Neural cell (in vitro differentiated cells): ENCODE measurements around the gene ROBO1. TPM values are rescaled to one million over a fixed set of nuclear protein-coding genes. Genes with fewer than 3 reads are reported as not detected.

Experiments
- H2AFZ ChIP-seq: fragments of 200-600, 300-800 bp; sonication (generic), shearing (Covaris generic); 2 replicates; pipeline ENCODE4 v1.6.0; 2014; ENCODE audit warnings: low read depth, mild to moderate bottlenecking, antibody characterized with exemption, low read length, moderate library complexity
- H3F3A ChIP-seq: fragments of 200-600 bp; shearing (Covaris generic); 2 replicates; pipeline ENCODE4 v1.6.1; 2016; ENCODE audit warnings: mild to moderate bottlenecking, moderate library complexity, mixed read lengths, antibody characterized with exemption, low read length; ENCODE audit not compliant: insufficient read depth, poor library complexity, severe bottlenecking
- H3K27ac ChIP-seq: fragments of 200-600, 300-800 bp; sonication (generic), shearing (Covaris generic); 2 replicates; pipeline ENCODE4 v1.5.1; 2014; ENCODE audit warnings: mild to moderate bottlenecking, low read length, moderate library complexity
- H3K27me3 ChIP-seq: fragments of 300-800, 200-600 bp; sonication (generic), shearing (Covaris generic); 2 replicates; pipeline ENCODE4 v1.6.0; 2014; ENCODE audit warnings: mild to moderate bottlenecking, low read depth, low read length, moderate library complexity; ENCODE audit not compliant: insufficient read depth
- H3K36me3 ChIP-seq: fragments of 300-800, 200-600 bp; sonication (generic), shearing (Covaris generic); 2 replicates; pipeline ENCODE4 v1.5.1; 2014; ENCODE audit warnings: mild to moderate bottlenecking, antibody characterized with exemption, low read length, moderate library complexity; ENCODE audit not compliant: insufficient read depth
- H3K4me2 ChIP-seq: fragments of 300-800, 200-600 bp; sonication (generic), shearing (Covaris generic); 2 replicates; pipeline ENCODE4 v1.6.0; 2014; ENCODE audit warnings: mild to moderate bottlenecking, low read length
- H3K4me3 ChIP-seq: fragments of 300-800, 200-600 bp; sonication (generic), shearing (Covaris generic); 2 replicates; pipeline ENCODE4 v1.5.1; 2014; ENCODE audit warnings: mild to moderate bottlenecking, low read length, moderate library complexity
- H3K79me2 ChIP-seq: fragments of 200-600 bp; shearing (Covaris generic); replicated peaks from 2 replicates; pipeline ENCODE4 v1.6.0; 2014; ENCODE audit warnings: mild to moderate bottlenecking, low read length, moderate library complexity; ENCODE audit not compliant: insufficient read depth
- H3K9ac ChIP-seq: fragments of 300-800, 200-600 bp; sonication (generic), shearing (Covaris generic); 2 replicates; pipeline ENCODE4 v1.6.1; 2016; ENCODE audit warnings: mild to moderate bottlenecking, low read length, mixed read lengths
- H3K9me2 ChIP-seq: fragments of 200-600 bp; shearing (Covaris generic); 2 replicates; pipeline ENCODE4 v1.6.1; 2016; ENCODE audit warnings: mild to moderate bottlenecking, low read length, mixed read lengths; ENCODE audit not compliant: insufficient read depth
- H3K9me3 ChIP-seq: fragments of 200-600, 300-800 bp; sonication (generic), shearing (Covaris generic); 2 replicates; pipeline ENCODE4 v1.6.1; 2016; ENCODE audit warnings: mild to moderate bottlenecking, mixed run types, low read length, moderate library complexity, mixed read lengths
- H4K20me1 ChIP-seq: fragments of 200-600 bp; shearing (Covaris generic); 2 replicates; pipeline ENCODE4 v1.6.1; 2016; ENCODE audit warnings: mild to moderate bottlenecking, mixed run types; ENCODE audit not compliant: insufficient read depth
- CTCF ChIP-seq: fragments of 450-650 bp; IDR thresholded peaks from 2 replicates; pipeline ENCODE4 v1.5.1; 2014; ENCODE audit warnings: antibody characterized with exemption, mild to moderate bottlenecking, moderate library complexity; ENCODE audit not compliant: poor library complexity, severe bottlenecking
- EP300 ChIP-seq: fragments of 450-650 bp; conservative IDR thresholded peaks from 2 replicates; pipeline ENCODE4 v1.6.1; 2014; ENCODE audit warnings: antibody characterized with exemption, mild to moderate bottlenecking, moderate library complexity; ENCODE audit not compliant: poor library complexity, severe bottlenecking
- EZH2 ChIP-seq: fragments of 200-600, 300-800 bp; shearing (Covaris generic), sonication (generic); IDR thresholded peaks from 2 replicates; pipeline ENCODE4 v1.6.1; 2014; ENCODE audit warnings: antibody characterized with exemption, low read length, borderline replicate concordance, mild to moderate bottlenecking; ENCODE audit not compliant: insufficient read depth, poor library complexity, severe bottlenecking
- MXI1 ChIP-seq: fragments of 450-650 bp; conservative IDR thresholded peaks from 2 replicates; pipeline ENCODE4 v1.6.1; 2014; ENCODE audit warnings: antibody characterized with exemption, mild to moderate bottlenecking; ENCODE audit not compliant: poor library complexity, severe bottlenecking
- POLR2AphosphoS5 ChIP-seq: IDR thresholded peaks from 2 replicates; pipeline ENCODE4 v1.6.1; 2012
- RAD21 ChIP-seq: fragments of 450-650 bp; conservative IDR thresholded peaks from 2 replicates; pipeline ENCODE4 v1.6.1; 2014; ENCODE audit warnings: antibody characterized with exemption, mild to moderate bottlenecking, moderate library complexity
- REST ChIP-seq: IDR thresholded peaks from 2 replicates; pipeline ENCODE4 v1.6.1; 2012; ENCODE audit warnings: borderline replicate concordance
- SMC3 ChIP-seq: fragments of 450-650 bp; conservative IDR thresholded peaks from 2 replicates; pipeline ENCODE4 v1.6.1; 2014; ENCODE audit warnings: antibody characterized with exemption, mild to moderate bottlenecking, moderate library complexity; ENCODE audit not compliant: poor library complexity
- TAF1 ChIP-seq: IDR thresholded peaks from 2 replicates; pipeline ENCODE4 v1.6.1; 2012; ENCODE audit warnings: low read depth
- polyA plus RNA-seq: library from polyadenylated mRNA; depleted of rRNA; stranded (reverse); fragments of >200 nt; gene quantifications from 2 replicates; pipeline ENCODE4 v1.2.3, GENCODE V29; 2014

Gene ROBO1
- polyA plus RNA-seq, 1 donor from 2014 or later, result 183 TPM

GRCh38 chr3:79217096-79217495, 550.7 kb downstream of the ROBO1 start:
- Histone ChIP-seq H3K4me3 (no peak overlapping the region), H3K27ac (peak overlapping the region; percentile 9), H2AFZ (no peak overlapping the region), H3K9ac (no peak overlapping the region), H3K4me2 (no peak overlapping the region), H3K79me2 (no peaks in the 10 kb centered on the region), H3K9me3 (no peaks in the 10 kb centered on the region), H3K9me2 (no peaks in the 10 kb centered on the region), H4K20me1 (no peaks in the 10 kb centered on the region), H3F3A (no peaks in the 10 kb centered on the region), H3K36me3 (no peaks in the 10 kb centered on the region), H3K27me3 (no peaks in the 10 kb centered on the region)
- TF ChIP-seq POLR2AphosphoS5, result peak; percentile 22
- no peak for TF ChIP-seq REST

GRCh38 chr3:79215286-79215685, 552.5 kb downstream of the ROBO1 start:
- no peaks in the 10 kb centered on the region for H3K79me2 ChIP-seq
- H2AFZ ChIP-seq, result no peak overlapping the region
- no peak overlapping the region for H3K4me3 ChIP-seq
- no peaks in the 10 kb centered on the region for H3K36me3 ChIP-seq
- H3K27ac ChIP-seq, result no peak overlapping the region
- H4K20me1 ChIP-seq, result no peaks in the 10 kb centered on the region
- TF ChIP-seq TAF1 (no peak), RAD21 (no peak), SMC3 (no peak), EP300 (no peak), EZH2 (no peak), REST (no peak), POLR2AphosphoS5 (no peak), MXI1 (no peak), CTCF (no peak)
- no peak overlapping the region for H3K9ac ChIP-seq
- H3K27me3 ChIP-seq, result no peaks in the 10 kb centered on the region
- no peaks in the 10 kb centered on the region for H3K9me3 ChIP-seq
- no peaks in the 10 kb centered on the region for H3K9me2 ChIP-seq
- peak overlapping the region; percentile 17 for H3K4me2 ChIP-seq
- no peaks in the 10 kb centered on the region for H3F3A ChIP-seq
